Ovary (tissue), 1 donor: ENCODE data around the gene ROR2.

ENCODE experiments used
- EP300 ChIP-seq: sonication (generic); formaldehyde crosslinking; IDR thresholded peaks from one replicate; pipeline ENCODE4 v1.6.1; 2017; ENCODE audit warnings: antibody characterized with exemption
- POLR2A ChIP-seq: fragments of 450-650 bp; IDR thresholded peaks from one replicate; pipeline ENCODE4 v1.6.1; 2017; ENCODE audit warnings: antibody characterized with exemption, mild to moderate bottlenecking, moderate library complexity

DNA sequence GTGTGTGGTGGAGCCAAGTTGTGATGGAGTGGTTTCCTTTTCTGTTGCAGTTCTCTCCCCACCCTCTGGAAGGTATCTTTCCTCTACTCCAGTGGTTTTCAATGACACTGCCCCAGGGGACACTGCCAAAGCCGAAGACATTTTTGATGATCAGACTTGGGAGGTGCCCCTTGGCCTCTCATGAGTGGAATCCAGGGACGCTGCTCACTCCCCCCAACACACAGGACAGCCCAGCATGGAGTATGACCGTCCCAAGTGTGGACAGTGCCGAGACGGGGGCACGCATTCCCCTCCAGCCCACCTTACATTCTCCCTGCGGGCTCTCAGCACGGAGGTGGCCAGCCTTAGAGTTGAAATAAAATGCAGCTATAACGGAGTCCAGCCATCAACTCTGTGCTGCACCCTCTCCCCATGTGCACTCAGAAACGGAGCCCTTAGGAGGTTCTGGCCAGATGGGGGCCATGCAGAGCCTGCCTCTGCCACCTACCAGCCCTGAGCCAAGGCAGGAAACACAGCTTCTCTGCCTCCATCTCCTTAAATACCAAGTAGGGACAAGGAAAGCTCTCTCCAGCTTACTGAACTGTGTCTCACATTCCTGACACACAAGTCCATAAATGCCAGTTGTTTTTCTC, 150.8 kb downstream of the ROR2 start:
- TF ChIP-seq EP300 (no peak), POLR2A (no peak)
